Measurements from ENCODE around the gene F2R.
A peak's percentile ranks its signal among the peaks of the same experiment; 100 is the strongest.
"Not testable (repeated sequence)": the region's sequence is repeated elsewhere in the genome, so short reads cannot be mapped to it uniquely, and the experiment has no call there.

The F2R gene

DNA sequence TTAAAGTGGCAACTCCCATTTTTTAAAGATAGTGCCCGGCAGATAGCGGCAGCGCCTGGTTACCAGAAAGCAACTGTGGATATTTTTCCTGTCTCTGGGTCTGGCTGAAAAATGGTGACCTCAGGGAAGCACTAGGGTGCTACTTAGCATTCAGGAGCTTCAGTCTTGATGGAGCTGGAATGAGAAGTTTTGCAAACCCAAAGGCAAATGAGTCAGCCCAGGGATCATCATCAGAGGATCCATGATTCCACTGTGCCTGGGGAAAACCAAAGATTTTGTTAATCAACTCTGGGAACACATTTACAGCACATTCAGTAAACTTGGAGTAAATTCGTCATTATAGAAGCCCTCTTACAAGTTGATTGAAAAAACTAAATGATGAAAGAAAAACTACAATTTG, 26.7 kb downstream of the F2R start:
- no peak for TF ChIP-seq GATA1 (IDR thresholded peaks at IDR 0.05; ENCODE audit: low read depth, low read length)
- TF ChIP-seq POLR2A (IDR thresholded peaks at IDR 0.05; ENCODE audit: low read length), result no peak
- DNase-seq, result no peak

DNA sequence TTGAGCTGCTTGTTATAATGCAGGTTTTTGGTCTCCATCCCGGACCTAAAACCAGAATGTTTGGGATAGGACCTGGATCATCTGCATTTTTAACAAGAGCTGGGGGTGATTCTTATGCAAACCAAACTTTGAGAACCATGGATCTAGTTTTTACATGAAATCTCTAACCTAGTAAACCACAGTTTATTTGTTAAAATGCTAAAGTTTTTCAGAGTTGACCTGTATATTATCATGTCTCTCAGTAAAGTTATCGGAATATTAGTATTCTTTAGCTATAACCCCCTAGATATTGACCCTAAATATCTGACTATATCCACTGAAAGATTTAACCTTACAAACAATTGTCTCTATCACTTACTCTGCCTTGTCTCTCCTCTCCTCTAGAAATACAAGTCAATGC, 28.7 kb downstream of the F2R start:
- no peak for TF ChIP-seq GATA1 (IDR thresholded peaks at IDR 0.05; ENCODE audit: low read depth, low read length)
- no peak for TF ChIP-seq POLR2A (IDR thresholded peaks at IDR 0.05; ENCODE audit: low read length)
- no peak for DNase-seq

DNA sequence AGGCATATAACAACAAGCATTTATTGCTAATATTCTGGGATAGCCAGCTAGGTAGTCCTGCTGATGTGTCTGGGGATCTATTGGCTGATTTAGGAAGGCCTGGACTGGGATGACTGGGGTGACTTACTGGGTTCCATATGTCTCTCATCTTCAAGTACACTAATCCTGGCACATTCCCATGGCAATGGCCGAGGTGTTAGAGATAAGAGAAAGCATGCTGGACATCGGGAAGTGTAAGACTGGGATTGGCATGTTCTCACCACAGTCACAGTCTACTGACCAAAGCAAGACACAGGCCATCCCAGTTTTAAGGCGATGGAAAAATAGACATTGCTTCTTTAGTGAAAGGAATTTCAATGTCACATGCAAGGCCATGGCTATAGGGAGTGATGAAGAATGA, 29.7 kb downstream of the F2R start:
- no peak for DNase-seq
- TF ChIP-seq GATA1 (IDR thresholded peaks at IDR 0.05; ENCODE audit: low read depth, low read length) (no peak), POLR2A (IDR thresholded peaks at IDR 0.05; ENCODE audit: low read length) (no peak)

DNA sequence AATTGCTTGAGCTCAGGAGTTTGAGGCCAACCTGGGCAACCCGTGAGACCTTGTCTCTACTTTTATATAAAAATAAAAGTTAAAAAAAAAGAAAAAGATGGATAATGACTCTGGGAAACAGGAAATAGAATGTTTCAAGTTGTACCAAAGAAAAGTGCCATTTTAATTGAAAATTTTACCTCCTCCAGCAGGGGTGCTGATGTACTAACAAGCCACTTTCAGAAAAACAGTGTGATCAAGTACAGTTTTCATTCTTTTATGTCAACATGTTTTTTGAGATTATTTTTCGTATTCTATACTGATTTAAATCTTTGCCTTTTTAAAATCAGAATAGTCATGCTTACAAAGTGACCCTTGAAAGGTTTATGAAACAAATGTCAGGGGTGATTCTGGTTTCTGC, 30.8 kb downstream of the F2R start:
- TF ChIP-seq POLR2A (IDR thresholded peaks at IDR 0.05; ENCODE audit: low read length) (no peak), GATA1 (IDR thresholded peaks at IDR 0.05; ENCODE audit: low read depth, low read length) (no peak)
- DNase-seq, result no peak

DNA sequence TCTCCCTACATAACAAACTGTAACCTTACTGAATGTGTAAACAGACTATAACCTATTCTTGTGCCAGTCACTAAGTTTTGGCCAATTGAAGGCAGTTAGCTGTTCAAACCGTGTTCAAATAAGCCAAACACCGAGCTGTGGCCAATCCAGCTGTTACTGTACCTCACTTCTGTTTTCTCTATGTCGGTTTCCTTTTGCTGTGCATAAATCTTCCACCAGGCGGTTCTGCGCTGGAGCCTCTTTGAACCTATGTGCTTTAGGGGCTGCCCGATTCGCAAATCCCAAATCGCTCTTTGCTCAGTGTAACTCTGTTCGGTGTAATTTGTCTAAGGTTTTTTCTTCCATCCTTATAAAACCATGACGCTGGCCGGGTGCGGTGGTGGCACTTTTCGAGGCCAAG, 31.8 kb downstream of the F2R start:
- TF ChIP-seq GATA1 (IDR thresholded peaks at IDR 0.05; ENCODE audit: low read depth, low read length) (no peak), POLR2A (IDR thresholded peaks at IDR 0.05; ENCODE audit: low read length) (no peak)
- DNase-seq, result no peak

DNA sequence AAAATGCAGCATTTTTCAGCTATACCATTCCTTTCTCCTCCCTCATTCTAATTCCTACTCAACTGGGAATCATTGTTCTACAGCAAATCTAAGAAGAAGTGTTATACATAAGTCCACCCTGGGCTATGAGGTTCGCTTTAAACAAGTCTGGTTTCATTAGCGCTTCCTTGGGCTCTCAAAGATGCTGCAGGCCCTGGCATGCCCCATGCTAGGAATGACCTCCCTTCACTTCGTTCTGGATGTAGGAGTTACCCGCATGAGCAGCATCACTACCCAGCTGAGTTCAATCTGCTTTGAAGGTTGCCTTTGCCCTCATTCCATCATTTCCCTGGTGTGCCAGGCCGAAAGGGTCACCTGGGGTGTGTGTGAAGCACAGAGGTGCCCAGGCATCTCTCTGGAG, 35.4 kb downstream of the F2R start:
- TF ChIP-seq GATA1 (IDR thresholded peaks at IDR 0.05; ENCODE audit: low read depth, low read length) (no peak), POLR2A (IDR thresholded peaks at IDR 0.05; ENCODE audit: low read length) (no peak)
- DNase-seq, result no peak

DNA sequence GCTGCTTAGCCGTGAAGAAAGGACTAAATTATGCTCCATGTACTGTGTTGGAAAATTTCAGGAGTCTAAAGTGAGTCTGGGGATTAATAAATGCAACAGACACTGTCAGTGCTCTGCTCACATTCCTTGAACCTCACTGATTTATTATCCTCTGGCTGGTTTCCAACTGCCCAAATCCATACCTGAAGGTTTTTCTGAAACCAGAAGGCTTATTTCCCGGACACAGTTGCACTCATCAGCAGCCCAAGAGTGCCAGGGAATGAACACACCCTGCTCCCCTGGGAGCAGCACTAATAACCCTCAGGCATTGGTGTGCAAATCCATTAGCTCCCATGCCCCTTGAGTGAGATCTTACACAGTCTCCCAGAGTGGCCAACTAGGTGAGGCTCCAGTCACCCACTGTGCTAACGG, 38.7 kb downstream of the F2R start:
- TF ChIP-seq POLR2A (IDR thresholded peaks at IDR 0.05; ENCODE audit: low read length) (no peak), GATA1 (IDR thresholded peaks at IDR 0.05; ENCODE audit: low read depth, low read length) (no peak)
- DNase-seq, result no peak

DNA sequence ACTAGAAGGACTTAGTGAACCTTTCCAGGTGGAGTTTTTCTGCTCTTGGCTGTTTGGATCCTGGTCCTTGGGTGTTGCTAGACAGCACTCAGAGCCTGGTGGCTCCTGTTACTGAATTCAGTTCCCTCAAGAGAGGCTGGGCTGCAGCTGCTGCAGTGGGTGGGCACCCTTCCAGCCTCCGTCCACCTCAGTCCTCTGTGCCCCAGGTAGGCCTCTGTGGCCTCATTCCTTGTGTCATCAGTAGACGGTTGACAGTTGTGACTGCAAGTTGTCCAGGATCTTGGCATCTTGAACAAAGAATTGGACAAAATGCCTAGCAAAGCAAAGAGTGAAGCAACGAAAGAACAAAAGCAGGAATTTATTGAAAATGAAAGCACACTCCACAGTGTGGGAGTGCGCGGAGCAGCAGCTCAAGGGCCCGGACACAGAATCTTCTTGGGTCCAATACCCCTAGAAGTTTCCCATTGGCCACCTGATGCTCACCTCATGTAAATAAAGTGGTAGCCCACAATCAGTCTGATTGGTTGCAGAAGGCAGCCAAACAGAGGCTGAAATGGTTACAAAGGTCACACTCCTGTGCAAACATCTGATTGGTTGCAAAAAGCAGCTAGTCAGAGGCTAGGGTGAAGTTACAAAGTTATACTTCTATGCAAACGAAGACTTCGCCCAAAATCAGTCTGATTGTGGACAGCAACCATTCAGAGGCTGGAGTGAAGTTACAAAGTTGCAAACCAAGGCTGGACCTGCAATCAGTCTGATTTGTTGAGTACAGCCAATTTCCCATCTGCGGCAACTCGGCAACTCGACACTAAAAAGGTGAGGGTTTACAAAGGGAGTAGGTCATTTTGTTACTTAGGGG, 40.1 kb downstream of the F2R start:
- TF ChIP-seq GATA1 (IDR thresholded peaks at IDR 0.05; ENCODE audit: low read depth, low read length) (no peak), POLR2A (IDR thresholded peaks at IDR 0.05; ENCODE audit: low read length) (no peak)
- DNase-seq, result no peak

DNA sequence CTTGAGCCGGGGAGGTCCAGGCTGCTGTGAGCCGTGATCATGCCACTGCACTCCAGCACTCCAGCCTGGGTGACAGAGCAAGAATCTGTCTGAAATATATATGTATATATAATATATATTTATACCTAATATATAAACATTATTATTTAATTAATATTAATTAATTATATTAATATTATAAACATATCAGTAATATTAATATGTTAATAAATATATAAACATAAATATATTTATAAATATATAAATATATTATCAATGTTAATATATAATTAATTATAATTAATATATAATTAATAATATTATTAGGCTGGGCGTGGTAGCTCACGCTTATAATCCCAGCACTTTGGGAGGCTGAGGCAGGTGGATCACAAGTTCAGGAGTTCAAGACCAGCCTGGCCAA, 41.1 kb downstream of the F2R start:
- DNase-seq, result no peak
- TF ChIP-seq GATA1 (IDR thresholded peaks at IDR 0.05; ENCODE audit: low read depth, low read length), result no peak
- TF ChIP-seq POLR2A (IDR thresholded peaks at IDR 0.05; ENCODE audit: low read length), result no peak

DNA sequence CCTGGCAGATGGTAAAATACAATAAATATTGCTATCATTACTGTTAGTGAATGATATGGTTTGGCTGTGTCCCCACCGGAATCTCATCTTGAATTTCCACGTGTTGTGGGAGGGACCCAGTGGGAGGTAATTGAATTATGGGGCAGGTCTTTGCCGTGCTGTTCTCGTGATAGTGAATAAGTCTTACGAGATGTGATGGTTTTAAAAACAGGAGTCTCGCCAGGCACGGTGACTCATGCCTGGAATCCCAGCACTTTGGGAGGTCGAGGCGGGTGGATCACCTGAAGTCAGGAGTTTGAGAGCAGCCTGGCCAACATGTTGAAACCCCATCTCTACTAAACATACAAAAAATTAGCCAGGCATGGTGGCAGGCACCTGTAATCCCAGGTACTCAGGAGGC, 45.2 kb downstream of the F2R start:
- DNase-seq, result not testable (repeated sequence)

DNA sequence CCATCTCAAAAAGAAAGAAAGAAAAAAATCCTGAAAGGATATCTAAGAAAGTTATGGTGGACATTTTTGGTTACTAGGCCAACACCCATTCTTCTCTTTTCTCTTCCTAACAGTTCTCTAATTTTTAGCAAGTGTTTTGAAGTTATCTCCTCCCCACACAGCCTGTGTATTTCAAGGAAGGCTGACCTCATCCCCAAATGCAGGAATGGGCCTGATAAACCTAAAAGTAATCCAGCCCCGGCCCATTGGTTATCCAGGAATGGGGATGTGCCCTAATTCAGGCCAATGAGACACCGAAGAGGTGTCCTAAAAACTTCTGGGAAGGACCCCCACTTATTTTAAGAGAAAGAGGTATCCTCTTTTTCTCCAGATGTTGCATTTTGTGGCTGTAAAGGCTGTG, 46.6 kb downstream of the F2R start:
- DNase-seq, result no peak
- TF ChIP-seq POLR2A (IDR thresholded peaks at IDR 0.05; ENCODE audit: low read length) (no peak), GATA1 (IDR thresholded peaks at IDR 0.05; ENCODE audit: low read depth, low read length) (no peak)

DNA sequence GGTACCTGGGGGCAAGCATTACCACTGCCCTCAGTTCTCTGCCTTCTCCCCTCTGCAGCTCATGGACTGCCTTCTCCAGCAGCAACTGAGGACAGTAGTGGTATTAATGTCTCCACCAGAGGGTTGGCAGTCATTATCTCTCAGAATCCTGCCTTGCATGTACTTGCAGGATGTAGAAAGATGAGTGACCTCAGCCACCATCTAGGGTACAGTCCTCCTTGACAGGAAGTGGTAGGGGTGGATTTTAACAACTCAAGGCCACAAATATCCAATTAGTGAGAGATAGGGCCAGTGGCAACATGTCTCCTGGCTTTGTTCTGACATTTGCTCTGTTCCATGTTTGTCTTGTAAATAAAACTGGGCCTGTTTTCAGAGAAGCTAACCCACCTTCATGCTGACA, 47.2 kb downstream of the F2R start:
- DNase-seq, result no peak
- TF ChIP-seq GATA1 (IDR thresholded peaks at IDR 0.05; ENCODE audit: low read depth, low read length), result no peak

DNA sequence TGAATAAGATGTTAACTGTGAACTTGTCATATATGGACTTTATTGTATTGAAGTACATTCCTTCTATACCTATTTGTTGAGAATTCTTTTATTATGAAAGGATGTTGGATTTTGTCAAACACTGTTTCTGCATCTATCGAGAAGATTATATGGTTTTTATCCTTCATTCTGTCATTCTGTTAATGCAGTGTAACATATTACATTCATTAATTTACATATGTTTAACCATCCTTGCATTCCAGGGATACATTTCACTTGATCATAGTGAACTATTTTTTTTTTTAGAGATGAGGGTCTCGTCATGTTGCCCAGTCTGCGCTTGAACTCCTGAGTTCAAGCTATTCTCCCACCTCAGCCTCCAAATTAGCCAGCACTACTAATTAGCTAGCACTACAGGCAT, 48.4 kb downstream of the F2R start:
- DNase-seq, result no peak
- no peak for TF ChIP-seq POLR2A (IDR thresholded peaks at IDR 0.05; ENCODE audit: low read length)
- TF ChIP-seq GATA1 (IDR thresholded peaks at IDR 0.05; ENCODE audit: low read depth, low read length), result no peak

DNA sequence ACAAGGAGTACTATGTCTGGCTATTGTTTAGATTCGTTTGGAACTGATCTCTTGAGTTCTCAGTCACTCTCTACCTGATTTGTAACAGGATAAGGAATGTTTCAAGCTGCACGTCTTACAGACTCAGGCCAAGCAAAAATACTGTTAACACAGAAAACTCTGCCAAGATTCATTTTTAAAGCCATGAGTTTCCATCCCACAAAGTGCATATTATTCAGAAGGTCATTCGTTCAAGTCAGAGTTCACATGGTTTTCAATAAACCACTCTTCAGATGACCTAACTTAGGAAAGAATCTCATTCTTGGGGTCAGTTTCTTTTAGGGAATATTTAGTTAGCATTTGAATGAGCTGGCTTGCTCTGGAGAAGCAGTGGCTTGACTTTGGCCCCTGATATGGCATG, 49.3 kb downstream of the F2R start:
- TF ChIP-seq POLR2A (IDR thresholded peaks at IDR 0.05; ENCODE audit: low read length) (no peak), GATA1 (IDR thresholded peaks at IDR 0.05; ENCODE audit: low read depth, low read length) (no peak)
- DNase-seq, result no peak

DNA sequence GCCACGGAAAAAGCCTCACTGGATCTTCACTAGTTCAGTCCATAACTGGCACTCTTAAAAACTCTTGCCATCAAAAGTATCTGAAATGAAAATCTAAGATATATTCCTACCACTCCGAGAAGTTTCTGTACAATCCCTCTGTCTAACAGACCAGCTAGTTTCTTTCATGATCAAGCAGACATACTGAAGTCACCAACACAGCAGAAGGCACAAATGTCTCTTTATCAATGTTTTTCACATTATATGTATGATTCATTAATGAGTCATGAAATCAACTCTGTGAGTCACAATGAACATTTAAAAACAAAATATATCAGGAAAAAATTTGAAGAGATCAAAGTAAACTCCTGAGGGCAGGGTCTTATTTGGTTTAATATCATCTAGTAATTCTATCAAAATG, 50.8 kb downstream of the F2R start:
- no peak for TF ChIP-seq GATA1 (IDR thresholded peaks at IDR 0.05; ENCODE audit: low read depth, low read length)
- TF ChIP-seq POLR2A (IDR thresholded peaks at IDR 0.05; ENCODE audit: low read length), result no peak
- peak in 1 of 2 experiments; percentile 24 for DNase-seq

DNA sequence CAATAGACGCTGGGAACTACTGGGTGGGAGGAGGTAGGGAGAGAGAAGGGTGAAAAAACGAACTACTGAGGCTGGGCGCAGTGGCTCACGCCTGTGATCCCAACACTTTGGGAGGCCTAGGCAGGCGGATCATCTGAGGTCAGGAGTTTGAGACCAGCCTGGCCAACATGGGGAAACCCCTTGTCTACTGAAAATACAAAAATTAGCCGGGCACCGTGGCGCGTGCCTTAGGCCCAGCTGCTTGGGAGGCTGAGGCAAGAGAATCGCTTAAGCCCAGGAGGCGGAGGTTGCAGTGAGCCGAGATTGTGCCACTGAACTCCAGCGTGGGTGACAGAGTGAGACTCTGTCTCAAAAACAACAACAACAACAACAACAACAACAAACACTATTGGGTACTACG, 55.1 kb downstream of the F2R start:
- not testable (repeated sequence) for DNase-seq

All from erythroblast (primary cell).